Mammary epithelial cell (primary cell): Measurements from ENCODE around the gene CTNNBL1.

Source experiments
- CTCF ChIP-seq, 2 donors: IDR thresholded peaks in 1 of 2; conservative IDR thresholded peaks in 1 of 2; 2 replicates each; pipeline ENCODE4 v1.5.1; 2011 to 2012; ENCODE audit warnings: inconsistent platforms in 2 of 2, low read length in 2 of 2, mild to moderate bottlenecking in 2 of 2, control low read depth in 1 of 2, low read depth in 1 of 2; ENCODE audit not compliant: insufficient read depth in 1 of 2; ENCODE audit errors: extremely low read depth in 1 of 2
- EZH2 ChIP-seq: IDR thresholded peaks from 2 replicates; pipeline ENCODE4 v1.6.1; 2012; ENCODE audit warnings: low read length, inconsistent platforms, borderline replicate concordance

DNA sequence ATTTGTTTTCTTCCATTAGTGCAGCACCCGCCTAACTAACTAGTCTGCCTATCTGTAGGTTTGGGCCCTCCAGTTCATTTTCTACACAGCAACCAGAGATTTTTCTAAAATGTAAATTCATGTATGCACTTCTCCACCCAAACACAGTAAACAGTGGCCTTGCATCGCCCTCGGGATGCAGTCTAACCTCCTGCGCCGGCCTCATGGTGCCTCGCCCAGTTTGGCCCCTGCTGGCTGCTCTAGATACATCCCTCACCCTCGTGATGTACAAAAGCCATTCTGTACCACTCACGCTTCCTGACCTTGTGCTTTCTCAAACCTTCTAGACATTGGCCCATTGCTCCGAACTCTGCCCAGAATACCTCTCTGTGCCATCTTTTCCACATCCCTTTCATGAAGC lies 155.3 kb downstream of the CTNNBL1 start:
- TF ChIP-seq CTCF (conservative IDR thresholded peaks at IDR 0.05 in 1 of 2, IDR thresholded peaks at IDR 0.05 in 1 of 2; ENCODE audit: extremely low read depth in 1 of 2, insufficient read depth in 1 of 2, low read depth in 1 of 2, low read length in 2 of 2) (no peak), EZH2 (no peak)
